Stimulated activated CD4-positive, alpha-beta T cell treated with anti-CD3 and anti-CD28 coated beads, Interleukin-1b, Interleukin-23, amount 100 ng/mL, for 24 hours (primary cell): ENCODE data around the gene NOD1.

ENCODE experiments used
- DNase-seq, 4 experiments: peaks; one replicate each; pipeline ENCODE4 v3.0.0-alpha.2; 2020; ENCODE audit warnings: low read depth in 4 of 4, low spot score in 1 of 4

NOD1 gene

GRCh38 chr7:30451539-30452279, 26.9 kb downstream of the NOD1 start:
- no peak for DNase-seq

DNA sequence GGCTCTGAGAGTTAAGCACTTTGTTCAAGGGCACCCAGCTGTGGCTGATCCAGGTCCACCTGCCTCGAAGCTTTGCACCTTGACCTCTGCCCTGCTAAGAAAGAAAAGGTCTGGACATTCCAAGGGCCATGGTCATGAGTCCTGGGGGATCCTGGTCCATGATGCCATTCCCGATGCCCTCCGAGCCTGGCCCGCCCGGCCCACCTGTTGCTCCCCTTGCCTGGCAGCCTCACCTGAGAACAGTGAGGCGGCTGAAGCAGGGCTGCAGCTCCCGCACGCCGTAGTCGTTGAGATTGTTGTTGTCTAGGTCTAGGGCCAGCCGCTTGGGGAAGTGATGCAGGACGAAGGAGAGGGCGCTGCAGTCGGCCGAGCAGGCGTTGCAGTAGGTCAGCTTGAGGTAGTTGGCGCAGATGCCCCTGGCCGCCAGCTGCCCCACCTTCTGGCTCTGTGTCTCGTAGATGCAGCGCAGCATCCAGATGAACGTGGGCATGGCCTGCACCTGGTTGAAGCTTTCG, 27.5 kb downstream of the NOD1 start:
- DNase-seq = no peak

GRCh38 chr7:30450240-30450982, 28.2 kb downstream of the NOD1 start:
- DNase-seq = no peak

- no peak for DNase-seq
Observed at GRCh38 chr7:30448461-30449189, 30.0 kb downstream of the NOD1 start.

DNA sequence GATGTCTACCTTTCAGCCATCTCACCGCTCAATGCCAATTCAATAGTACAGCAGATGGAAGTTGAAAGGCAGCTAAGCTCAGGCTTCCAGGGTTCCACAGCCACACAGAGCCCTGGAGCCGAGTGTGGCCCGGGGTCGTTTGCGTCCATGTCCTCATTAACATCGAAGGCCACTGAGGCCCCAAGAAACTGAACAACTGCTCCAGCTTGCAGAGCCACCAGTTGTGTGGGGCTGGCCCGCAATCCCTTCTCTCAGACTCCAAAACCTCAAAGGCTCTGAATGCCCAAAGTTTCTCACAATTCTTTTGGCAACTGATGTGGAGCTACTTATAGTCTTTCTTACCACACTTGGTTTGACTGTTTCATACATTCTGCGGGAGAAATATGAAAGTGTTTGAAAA, 31.1 kb downstream of the NOD1 start:
- no peak for DNase-seq

DNA sequence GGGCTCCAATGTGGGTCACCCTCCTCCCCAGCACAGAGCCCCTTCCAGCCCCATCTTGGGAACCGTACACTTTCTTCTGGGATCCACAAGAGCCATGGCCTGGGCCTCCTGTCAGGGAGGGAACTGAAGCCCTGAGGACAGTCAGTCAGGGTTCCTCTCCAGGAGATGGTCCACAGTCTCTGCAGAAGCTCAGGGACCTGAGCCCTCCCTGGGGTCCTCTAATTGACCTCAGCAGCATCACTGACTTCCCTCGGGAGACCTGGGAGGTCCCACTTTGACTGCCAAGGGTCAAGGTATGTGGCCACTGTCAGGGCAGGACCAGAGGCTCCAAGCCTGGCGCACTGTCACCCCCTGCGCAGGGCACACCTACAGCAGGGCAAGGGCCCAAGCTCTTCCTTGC, 32.3 kb downstream of the NOD1 start:
- DNase-seq = no peak

DNA sequence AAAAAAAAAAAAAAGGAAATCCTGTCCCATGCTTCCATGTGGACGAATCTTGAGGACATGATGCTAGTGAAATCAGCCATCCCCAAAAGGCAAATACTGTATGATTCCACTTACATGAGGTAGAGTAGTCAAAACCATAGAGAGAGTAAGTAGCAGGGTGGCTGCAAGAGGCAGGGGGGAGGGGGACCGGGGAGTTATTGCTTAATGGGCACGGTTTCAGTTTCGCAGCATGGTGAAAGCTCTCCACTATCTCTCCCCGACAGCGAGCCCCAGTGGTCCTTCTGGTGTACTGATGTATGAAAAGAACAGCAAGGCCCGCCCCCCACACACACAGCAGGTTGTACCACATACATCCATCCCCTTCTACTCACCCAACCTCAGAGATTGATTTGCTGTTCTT, 32.8 kb downstream of the NOD1 start:
- peak; percentile 7 to 56 (median 31) for DNase-seq

- DNase-seq = no peak
Observed at GRCh38 chr7:30437823-30438574, 40.6 kb downstream of the NOD1 start.

GRCh38 chr7:30436518-30436917, 42.1 kb downstream of the NOD1 start:
- no peak for DNase-seq

DNA sequence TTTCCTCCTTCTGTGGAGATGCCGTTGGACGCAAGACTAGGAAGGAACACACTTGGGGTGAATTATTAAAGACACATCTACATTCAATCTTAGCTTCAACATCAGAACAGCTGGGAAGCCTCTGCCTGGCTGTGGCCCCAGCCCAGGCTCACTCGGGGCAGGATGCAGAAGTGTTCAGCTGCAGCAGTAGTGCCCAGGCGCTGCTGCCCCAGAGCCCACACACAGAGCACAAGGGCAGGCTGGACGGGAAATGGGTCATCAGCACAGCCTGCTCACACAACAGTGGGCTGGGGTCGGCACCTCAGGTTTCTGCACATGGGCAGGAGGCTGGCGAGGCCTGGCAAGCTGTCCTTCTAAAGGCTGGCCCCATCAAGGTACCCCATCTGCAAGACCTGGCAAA, 42.5 kb downstream of the NOD1 start:
- no peak for DNase-seq

GRCh38 chr7:30434140-30434799, 44.3 kb downstream of the NOD1 start:
- no peak for DNase-seq

DNA sequence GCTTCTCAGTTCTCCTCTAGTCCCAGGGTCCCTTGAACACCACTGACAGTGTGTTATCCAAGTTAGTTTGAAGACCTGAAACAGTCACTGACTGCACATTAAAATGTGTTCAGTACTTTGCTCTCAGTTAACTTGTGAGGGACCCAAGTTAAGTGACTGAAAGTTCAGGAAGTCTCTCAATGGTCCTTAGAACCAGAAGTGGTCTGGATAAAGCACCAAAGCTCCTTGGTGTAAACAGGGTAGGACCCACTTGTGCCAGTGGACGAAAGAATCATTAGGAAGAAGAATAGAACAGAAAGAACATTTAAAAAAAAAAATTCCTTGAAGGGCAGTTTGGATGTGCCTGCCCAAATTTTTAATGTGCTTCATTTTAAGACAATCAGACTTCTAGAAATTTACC, 45.1 kb downstream of the NOD1 start:
- DNase-seq = no peak

DNA sequence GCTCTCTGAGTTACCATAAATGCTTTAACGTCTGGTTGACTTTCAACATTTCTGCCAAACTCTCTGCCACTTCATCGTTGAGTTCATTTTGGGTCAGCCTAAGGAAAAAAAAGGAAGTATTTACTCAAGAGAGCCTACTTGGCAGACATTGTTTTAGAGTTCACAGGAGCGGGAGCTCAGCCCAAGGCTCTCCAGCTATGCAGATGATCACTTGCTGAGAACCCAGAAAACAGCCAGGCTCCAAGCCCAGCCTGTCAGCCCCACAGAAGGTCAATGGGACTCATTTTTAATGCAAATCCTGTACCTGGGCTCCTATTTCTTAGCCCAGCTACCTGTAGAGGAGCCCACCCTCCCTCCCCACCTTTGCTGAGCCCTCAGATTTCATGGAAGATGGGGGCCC, 45.5 kb downstream of the NOD1 start:
- DNase-seq = no peak

DNA sequence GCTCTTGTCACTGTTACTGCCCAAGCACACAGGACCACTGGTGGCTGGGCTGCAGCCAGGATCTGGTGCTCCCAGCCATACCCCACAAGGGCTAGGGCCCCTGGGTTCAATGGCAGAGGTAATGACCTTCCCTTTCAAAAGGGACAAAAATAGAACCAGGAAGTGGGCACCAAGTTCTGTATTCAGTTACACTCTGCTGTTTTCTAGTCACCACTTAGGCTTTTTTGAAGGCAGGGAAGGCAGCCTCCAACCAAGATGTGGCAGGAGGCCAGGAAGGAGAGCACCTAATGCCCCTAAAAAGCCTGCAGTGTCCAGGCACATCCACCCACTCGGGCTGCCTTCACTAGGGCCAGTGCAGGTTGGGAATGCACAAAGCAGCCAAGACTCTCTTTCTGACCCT, 47.8 kb downstream of the NOD1 start:
- DNase-seq = no peak

GRCh38 chr7:30430276-30430675, 48.3 kb downstream of the NOD1 start:
- DNase-seq = no peak

DNA sequence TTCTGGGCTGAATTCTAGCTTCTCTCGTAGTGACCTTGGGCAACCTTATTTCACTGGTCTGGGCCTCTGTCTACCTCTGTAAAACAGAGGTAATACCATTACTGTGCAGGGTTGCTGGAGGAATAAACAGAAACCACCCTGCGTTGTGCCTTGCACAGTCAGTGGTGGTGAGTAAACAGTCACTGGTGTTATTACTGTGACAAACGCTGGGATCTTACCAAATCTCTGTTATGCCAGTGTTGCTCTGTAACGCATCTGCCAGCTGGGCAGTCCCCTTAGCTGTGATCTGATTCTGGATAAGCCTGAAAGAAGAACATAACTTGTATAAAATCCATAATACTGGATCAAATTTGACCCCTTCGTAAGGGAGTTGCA, 49.4 kb downstream of the NOD1 start:
- DNase-seq = no peak

GRCh38 chr7:30428246-30429155, 50.1 kb downstream of the NOD1 start:
- no peak for DNase-seq

GRCh38 chr7:30427296-30428070, 51.1 kb downstream of the NOD1 start:
- DNase-seq = no peak

- no peak for DNase-seq
Observed at GRCh38 chr7:30424506-30424905, 54.1 kb downstream of the NOD1 start.
